Loucy (cell line): Measurements from ENCODE around the gene DHRSX.

Source experiments
- EZH2phosphoT487 ChIP-seq: fragments of 200-600 bp; IDR thresholded peaks from 2 replicates; pipeline ENCODE4 v1.6.1; 2018; ENCODE audit warnings: antibody characterized with exemption, mild to moderate bottlenecking, moderate library complexity, borderline replicate concordance
- TF ChIP-seq, protein P1 (sequence below): fragments of 200-600 bp; sonication (generic); conservative IDR thresholded peaks from 2 replicates; pipeline ENCODE4 v1.5.1; 2014; ENCODE audit warnings: mild to moderate bottlenecking, antibody characterized with exemption, low read length

DNA sequence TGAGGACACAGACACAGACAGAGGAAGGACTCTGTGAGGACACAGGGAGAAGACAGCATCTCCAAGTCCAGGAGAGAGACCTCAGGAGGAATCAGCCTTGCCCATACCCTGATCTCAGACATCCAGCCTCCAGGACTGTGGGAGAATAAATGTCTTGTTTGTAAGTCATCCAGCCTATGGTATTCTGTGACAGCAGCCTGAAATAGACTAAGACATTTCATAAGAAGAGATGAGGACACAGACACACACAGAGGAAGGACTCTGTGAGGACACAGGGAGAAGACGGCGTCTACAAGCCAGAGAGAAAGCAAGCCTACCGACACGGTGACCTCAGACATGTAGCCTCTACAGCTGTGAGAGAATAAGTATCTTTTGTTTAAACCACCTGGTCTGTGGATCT lies 112.1 kb downstream of the DHRSX start:
- TF ChIP-seq, protein P1, sequence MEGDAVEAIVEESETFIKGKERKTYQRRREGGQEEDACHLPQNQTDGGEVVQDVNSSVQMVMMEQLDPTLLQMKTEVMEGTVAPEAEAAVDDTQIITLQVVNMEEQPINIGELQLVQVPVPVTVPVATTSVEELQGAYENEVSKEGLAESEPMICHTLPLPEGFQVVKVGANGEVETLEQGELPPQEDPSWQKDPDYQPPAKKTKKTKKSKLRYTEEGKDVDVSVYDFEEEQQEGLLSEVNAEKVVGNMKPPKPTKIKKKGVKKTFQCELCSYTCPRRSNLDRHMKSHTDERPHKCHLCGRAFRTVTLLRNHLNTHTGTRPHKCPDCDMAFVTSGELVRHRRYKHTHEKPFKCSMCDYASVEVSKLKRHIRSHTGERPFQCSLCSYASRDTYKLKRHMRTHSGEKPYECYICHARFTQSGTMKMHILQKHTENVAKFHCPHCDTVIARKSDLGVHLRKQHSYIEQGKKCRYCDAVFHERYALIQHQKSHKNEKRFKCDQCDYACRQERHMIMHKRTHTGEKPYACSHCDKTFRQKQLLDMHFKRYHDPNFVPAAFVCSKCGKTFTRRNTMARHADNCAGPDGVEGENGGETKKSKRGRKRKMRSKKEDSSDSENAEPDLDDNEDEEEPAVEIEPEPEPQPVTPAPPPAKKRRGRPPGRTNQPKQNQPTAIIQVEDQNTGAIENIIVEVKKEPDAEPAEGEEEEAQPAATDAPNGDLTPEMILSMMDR: no peak
- TF ChIP-seq EZH2phosphoT487: no peak
